ENCODE results near the gene TPD52L2.

Gene TPD52L2

DNA sequence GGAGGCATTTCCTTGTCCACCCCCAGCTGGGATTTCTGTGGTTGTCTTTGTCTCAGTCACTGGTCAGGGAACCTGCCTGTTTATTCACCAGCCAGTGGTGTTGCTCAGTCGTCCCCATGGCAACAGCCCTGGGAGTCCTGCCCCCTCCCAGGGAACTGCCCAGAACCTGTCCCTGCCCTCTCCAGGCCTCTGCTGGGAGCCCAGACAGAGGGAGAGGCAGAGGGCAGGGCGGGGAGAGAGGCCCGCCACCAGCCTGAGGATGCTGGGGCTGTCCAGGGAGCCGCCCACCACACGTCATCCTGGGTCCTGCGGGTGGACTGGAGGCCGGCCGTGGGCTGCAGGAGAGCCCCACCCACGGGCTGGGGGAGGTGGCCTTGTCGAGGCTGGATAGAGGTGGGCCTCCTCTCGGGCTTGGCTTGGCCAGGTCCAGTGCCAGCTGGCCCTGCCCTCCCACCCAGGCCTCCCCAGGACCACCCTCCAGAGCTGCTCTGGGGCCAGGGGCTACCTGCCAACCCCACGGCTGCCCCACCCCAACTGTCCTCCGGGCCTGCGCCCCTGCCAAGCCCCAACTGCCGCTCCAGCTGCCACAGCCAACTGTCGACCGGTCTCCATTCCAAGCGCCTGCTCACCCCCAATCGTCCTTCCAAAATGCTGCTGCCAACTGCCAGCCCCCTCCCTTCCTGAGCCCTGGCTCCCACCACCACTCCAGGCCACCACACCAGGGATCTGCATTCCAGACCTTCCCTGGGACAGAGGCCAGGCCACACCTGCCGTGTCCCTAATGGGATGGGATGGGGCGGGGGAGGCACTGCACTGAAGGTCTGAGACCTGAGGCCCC lies 29.8 kb upstream of the TPD52L2 start:
- Histone ChIP-seq H3K27me3 (ENCODE audit: insufficient read depth, low read length, poor library complexity, severe bottlenecking) (no peaks in the 10 kb centered on the region), H3K9me3 (ENCODE audit: insufficient read depth, low read depth, low read length) (no peaks in the 10 kb centered on the region), H3K4me1 (ENCODE audit: insufficient read depth, low read length, poor library complexity, severe bottlenecking) (peaks cover 23% of the 10 kb centered on the region), H3K4me2 (ENCODE audit: low read depth, low read length, poor library complexity, severe bottlenecking) (no peak overlapping the region), H3K9ac (ENCODE audit: low read depth, low read length, poor library complexity, severe bottlenecking) (no peak overlapping the region), H2AFZ (ENCODE audit: low read length) (no peak overlapping the region), H3K9me2 (replicated peaks; ENCODE audit: low read depth, low read length) (no peaks in the 10 kb centered on the region), H4K20me1 (ENCODE audit: insufficient read depth, low read length, poor library complexity, severe bottlenecking) (no peaks in the 10 kb centered on the region), H3K79me2 (ENCODE audit: insufficient read depth, low read length) (no peaks in the 10 kb centered on the region), H3K36me3 (ENCODE audit: insufficient read depth, low read length) (no peaks in the 10 kb centered on the region), H3F3A (ENCODE audit: low read depth) (no peaks in the 10 kb centered on the region; the same call in 1 of the 2 replicates), H3K4me3 (ENCODE audit: low read length, poor library complexity, severe bottlenecking) (no peak overlapping the region)
- TF ChIP-seq, protein P1, sequence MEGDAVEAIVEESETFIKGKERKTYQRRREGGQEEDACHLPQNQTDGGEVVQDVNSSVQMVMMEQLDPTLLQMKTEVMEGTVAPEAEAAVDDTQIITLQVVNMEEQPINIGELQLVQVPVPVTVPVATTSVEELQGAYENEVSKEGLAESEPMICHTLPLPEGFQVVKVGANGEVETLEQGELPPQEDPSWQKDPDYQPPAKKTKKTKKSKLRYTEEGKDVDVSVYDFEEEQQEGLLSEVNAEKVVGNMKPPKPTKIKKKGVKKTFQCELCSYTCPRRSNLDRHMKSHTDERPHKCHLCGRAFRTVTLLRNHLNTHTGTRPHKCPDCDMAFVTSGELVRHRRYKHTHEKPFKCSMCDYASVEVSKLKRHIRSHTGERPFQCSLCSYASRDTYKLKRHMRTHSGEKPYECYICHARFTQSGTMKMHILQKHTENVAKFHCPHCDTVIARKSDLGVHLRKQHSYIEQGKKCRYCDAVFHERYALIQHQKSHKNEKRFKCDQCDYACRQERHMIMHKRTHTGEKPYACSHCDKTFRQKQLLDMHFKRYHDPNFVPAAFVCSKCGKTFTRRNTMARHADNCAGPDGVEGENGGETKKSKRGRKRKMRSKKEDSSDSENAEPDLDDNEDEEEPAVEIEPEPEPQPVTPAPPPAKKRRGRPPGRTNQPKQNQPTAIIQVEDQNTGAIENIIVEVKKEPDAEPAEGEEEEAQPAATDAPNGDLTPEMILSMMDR (conservative IDR thresholded peaks at IDR 0.05; ENCODE audit: low read length), result no peak
- TF ChIP-seq EZH2phosphoT487 (IDR thresholded peaks at IDR 0.05; ENCODE audit: borderline replicate concordance), result no peak

DNA sequence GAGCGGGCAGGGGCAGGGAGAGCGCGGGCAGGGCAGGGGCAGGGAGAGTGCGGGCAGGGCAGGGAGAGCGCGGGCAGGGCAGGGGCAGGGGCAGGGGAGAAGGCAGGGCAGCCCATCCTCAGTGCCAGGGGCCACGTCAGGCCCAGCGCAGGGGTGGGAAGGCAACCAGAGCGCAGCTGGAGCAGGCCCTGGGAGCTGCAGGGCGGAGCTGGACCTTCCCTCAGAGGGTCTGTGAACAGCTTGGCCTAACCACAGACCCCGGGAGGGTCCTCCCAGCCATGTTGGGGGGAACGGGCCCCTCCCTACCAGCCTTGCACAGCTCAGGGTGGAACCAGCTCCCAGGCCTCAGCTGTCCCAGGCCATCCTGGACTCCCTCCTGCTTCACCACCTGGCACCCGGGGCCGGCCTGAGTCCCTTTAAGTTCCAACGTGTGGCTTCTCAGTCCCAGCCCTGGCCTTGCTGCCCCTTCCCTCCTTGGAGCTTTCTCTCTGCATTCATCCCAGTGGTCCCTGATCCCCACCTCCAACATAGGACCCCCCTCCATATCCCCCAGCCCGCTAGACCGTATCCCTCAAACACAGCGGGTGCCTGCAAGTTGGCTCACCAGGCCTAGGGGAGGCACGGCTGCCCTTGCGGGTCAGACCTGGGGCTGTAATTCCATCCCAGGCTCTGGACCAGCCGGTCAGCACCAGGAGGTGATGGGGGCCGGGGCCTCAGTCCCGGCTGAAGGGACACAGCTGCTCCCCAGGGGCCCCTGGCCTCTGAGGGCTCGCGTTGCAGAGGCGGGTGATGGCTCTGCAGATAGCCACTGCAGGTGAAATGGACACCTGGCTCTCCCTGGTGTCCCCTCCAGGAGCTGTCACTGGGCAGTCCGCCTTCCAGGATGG lies 28.4 kb upstream of the TPD52L2 start:
- Histone ChIP-seq H3K4me3 (ENCODE audit: low read length, poor library complexity, severe bottlenecking) (no peak overlapping the region), H3K9me3 (ENCODE audit: insufficient read depth, low read depth, low read length) (no peaks in the 10 kb centered on the region), H3K27me3 (ENCODE audit: insufficient read depth, low read length, poor library complexity, severe bottlenecking) (no peaks in the 10 kb centered on the region), H2AFZ (ENCODE audit: low read length) (no peak overlapping the region), H3K4me2 (ENCODE audit: low read depth, low read length, poor library complexity, severe bottlenecking) (no peak overlapping the region), H3K9me2 (replicated peaks; ENCODE audit: low read depth, low read length) (no peaks in the 10 kb centered on the region), H3K9ac (ENCODE audit: low read depth, low read length, poor library complexity, severe bottlenecking) (no peak overlapping the region), H3F3A (ENCODE audit: low read depth) (no peaks in the 10 kb centered on the region; the same call in 1 of the 2 replicates), H3K79me2 (ENCODE audit: insufficient read depth, low read length) (no peaks in the 10 kb centered on the region), H3K36me3 (ENCODE audit: insufficient read depth, low read length) (no peaks in the 10 kb centered on the region), H3K4me1 (ENCODE audit: insufficient read depth, low read length, poor library complexity, severe bottlenecking) (peaks cover 24% of the 10 kb centered on the region), H4K20me1 (ENCODE audit: insufficient read depth, low read length, poor library complexity, severe bottlenecking) (no peaks in the 10 kb centered on the region)
- TF ChIP-seq, protein P1 (conservative IDR thresholded peaks at IDR 0.05; ENCODE audit: low read length), result no peak
- TF ChIP-seq EZH2phosphoT487 (IDR thresholded peaks at IDR 0.05; ENCODE audit: borderline replicate concordance), result no peak

DNA sequence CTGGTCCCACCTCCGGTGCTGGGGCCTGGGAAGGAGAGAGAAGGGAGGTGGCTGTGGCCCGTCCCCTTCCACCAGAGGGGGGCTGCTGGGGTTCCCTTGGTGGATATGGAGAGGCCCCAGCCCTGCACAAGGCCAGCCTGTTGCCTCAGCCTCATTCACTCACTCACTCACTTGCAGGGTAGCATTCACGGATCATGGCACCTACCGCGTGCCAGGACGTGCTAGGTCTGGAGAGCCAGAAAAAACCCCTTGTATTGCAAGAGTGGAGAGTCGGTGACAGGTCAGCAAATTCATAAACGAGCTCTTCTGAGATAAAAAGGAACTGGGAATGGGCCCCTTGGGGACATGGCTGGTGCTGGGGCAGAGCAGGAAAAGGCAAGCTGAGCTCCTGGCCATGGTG lies 27.6 kb upstream of the TPD52L2 start:
- Histone ChIP-seq H3K4me1 (ENCODE audit: insufficient read depth, low read length, poor library complexity, severe bottlenecking) (peaks cover 31% of the 10 kb centered on the region), H3K36me3 (ENCODE audit: insufficient read depth, low read length) (no peaks in the 10 kb centered on the region), H3K4me3 (ENCODE audit: low read length, poor library complexity, severe bottlenecking) (no peak overlapping the region), H2AFZ (ENCODE audit: low read length) (no peak overlapping the region), H3K9ac (ENCODE audit: low read depth, low read length, poor library complexity, severe bottlenecking) (no peak overlapping the region), H3F3A (ENCODE audit: low read depth) (no peaks in the 10 kb centered on the region; the same call in 1 of the 2 replicates), H3K27me3 (ENCODE audit: insufficient read depth, low read length, poor library complexity, severe bottlenecking) (no peaks in the 10 kb centered on the region), H3K79me2 (ENCODE audit: insufficient read depth, low read length) (no peaks in the 10 kb centered on the region), H3K9me3 (ENCODE audit: insufficient read depth, low read depth, low read length) (no peaks in the 10 kb centered on the region), H4K20me1 (ENCODE audit: insufficient read depth, low read length, poor library complexity, severe bottlenecking) (no peaks in the 10 kb centered on the region), H3K4me2 (ENCODE audit: low read depth, low read length, poor library complexity, severe bottlenecking) (no peak overlapping the region), H3K9me2 (replicated peaks; ENCODE audit: low read depth, low read length) (no peaks in the 10 kb centered on the region)
- TF ChIP-seq, protein P1 (conservative IDR thresholded peaks at IDR 0.05; ENCODE audit: low read length), result no peak
- TF ChIP-seq EZH2phosphoT487 (IDR thresholded peaks at IDR 0.05; ENCODE audit: borderline replicate concordance), result no peak

Measured in Loucy (cell line).